Lung (tissue), 12 donors: Measurements from ENCODE around the gene SLC26A5. TPM values are rescaled to one million over a fixed set of nuclear protein-coding genes. Genes with fewer than 3 reads are reported as not detected.
"Not testable (repeated sequence)": the region's sequence is repeated elsewhere in the genome, so short reads cannot be mapped to it uniquely, and the experiment has no call there.

Source experiments
- ATAC-seq: fragments of 200-7000 bp; cut with Tn5 transposase; one replicate; pipeline ENCODE4 v1.9.1; 2020; ENCODE audit warnings: moderate number of reproducible peaks; ENCODE audit not compliant: insufficient read depth, low FRiP score
- DNase-seq, 3 donors: peaks; one replicate each; pipeline ENCODE4 v3.0.0-alpha.2; 2013 to 2017
- H3K27ac ChIP-seq, 2 donors: one replicate each; pipeline ENCODE4 v1.5.1; 2013; ENCODE audit warnings: mild to moderate bottlenecking in 2 of 2, moderate library complexity in 2 of 2, control low read depth in 1 of 2, inconsistent platforms in 1 of 2, low read depth in 1 of 2, low read length in 1 of 2
- H3K27me3 ChIP-seq, 3 donors: one replicate each; pipeline ENCODE4 v1.5.1; 2013; ENCODE audit warnings: low read length in 2 of 3; ENCODE audit not compliant: control insufficient read depth in 3 of 3, insufficient read depth in 3 of 3
- H3K36me3 ChIP-seq, 4 donors: one replicate each; pipeline ENCODE4 v1.5.1; 2013; ENCODE audit warnings: low read length in 4 of 4, mild to moderate bottlenecking in 1 of 4, moderate library complexity in 1 of 4; ENCODE audit not compliant: control insufficient read depth in 4 of 4, insufficient read depth in 4 of 4
- H3K4me1 ChIP-seq, 5 donors: one replicate each; pipeline ENCODE4 v1.5.1; 2013; ENCODE audit warnings: low read length in 5 of 5, mild to moderate bottlenecking in 2 of 5, moderate library complexity in 1 of 5; ENCODE audit not compliant: control insufficient read depth in 5 of 5, insufficient read depth in 5 of 5
- H3K4me3 ChIP-seq: one replicate; pipeline ENCODE4 v1.5.1; 2013; ENCODE audit warnings: mild to moderate bottlenecking, control low read depth, moderate library complexity
- H3K9ac ChIP-seq, 2 donors: one replicate each; pipeline ENCODE4 v1.5.1; 2013; ENCODE audit warnings: low read length in 2 of 2, control low read depth in 1 of 2; ENCODE audit not compliant: insufficient read depth in 1 of 2
- H3K9me3 ChIP-seq, 4 donors: one replicate each; pipeline ENCODE4 v1.5.1; 2013; ENCODE audit warnings: low read length in 3 of 4, mild to moderate bottlenecking in 1 of 4, moderate library complexity in 1 of 4; ENCODE audit not compliant: control insufficient read depth in 4 of 4, insufficient read depth in 3 of 4
- WGBS, 2 donors: extraction: QIAGEN DNeasy Blood & Tissue Kit; methylation state at CpG; one replicate each; pipeline ENCODE4 v1.1.7; 2013; 5-methylcytosine and 5-hydroxymethylcytosine counted together
- polyA plus RNA-seq, 2 donors: library from polyadenylated mRNA; stranded (reverse); fragments of 200-250 nt; gene quantifications; one replicate each; pipeline ENCODE4 v1.2.1, GENCODE V29; 2013
- total RNA-seq, 2 donors: library from RNA; depleted of rRNA in 1 of 2; stranded (reverse); fragments of >200 nt in 1 of 2; gene quantifications; one replicate each; pipeline ENCODE4 v1.2.1, GENCODE V29; 2014 to 2021
- TF ChIP-seq, protein P1 (sequence below): IDR thresholded peaks from 2 replicates; pipeline ENCODE4 v1.5.1; 2012; ENCODE audit warnings: mild to moderate bottlenecking; ENCODE audit errors: control extremely low read depth, extremely low read depth
- donor health status: control.
- donor health status: control.
- donor health status: Bipolar disorder and iron deficiency.
- donor health status: healthy.
- donor health status: DM: yes; HTN: yes; CAD: no.

SLC26A5 gene
- total and polyA plus RNA-seq, 4 donors = 0.06 to 1.1 (median 0.59) TPM

DNA sequence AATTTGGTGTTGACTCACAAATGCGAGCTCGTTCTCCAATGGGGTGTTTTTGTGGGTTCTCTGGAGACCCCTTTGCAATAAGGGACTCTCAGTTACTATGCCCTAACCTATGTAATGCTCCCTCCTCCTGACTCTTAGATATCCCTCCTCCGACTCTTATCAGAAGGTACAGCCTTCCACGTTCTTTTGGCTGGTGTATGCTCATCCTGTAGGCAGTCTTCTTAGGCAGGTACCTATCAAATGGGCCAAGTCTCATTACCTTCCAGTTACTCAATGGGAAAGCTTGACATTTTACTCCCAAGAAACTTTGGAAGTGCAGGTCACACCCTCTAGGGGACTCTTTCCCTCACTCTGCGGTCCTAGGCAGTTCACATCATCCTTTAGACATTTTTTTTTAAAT lies 32.6 kb downstream of the SLC26A5 start:
- DNase-seq (no peak), ATAC-seq (no peak)
- H3K36me3 ChIP-seq = no peaks in the 10 kb centered on the region
- H3K27ac ChIP-seq = no peak overlapping the region
- H3K9ac ChIP-seq = no peak overlapping the region
- no peaks in the 10 kb centered on the region for H3K27me3 ChIP-seq
- 79 to 87% methylated on average over 5 of the region's 5 CpGs for WGBS, 2 donors
- no peaks in the 10 kb centered on the region for H3K4me1 ChIP-seq
- TF ChIP-seq, protein P1, sequence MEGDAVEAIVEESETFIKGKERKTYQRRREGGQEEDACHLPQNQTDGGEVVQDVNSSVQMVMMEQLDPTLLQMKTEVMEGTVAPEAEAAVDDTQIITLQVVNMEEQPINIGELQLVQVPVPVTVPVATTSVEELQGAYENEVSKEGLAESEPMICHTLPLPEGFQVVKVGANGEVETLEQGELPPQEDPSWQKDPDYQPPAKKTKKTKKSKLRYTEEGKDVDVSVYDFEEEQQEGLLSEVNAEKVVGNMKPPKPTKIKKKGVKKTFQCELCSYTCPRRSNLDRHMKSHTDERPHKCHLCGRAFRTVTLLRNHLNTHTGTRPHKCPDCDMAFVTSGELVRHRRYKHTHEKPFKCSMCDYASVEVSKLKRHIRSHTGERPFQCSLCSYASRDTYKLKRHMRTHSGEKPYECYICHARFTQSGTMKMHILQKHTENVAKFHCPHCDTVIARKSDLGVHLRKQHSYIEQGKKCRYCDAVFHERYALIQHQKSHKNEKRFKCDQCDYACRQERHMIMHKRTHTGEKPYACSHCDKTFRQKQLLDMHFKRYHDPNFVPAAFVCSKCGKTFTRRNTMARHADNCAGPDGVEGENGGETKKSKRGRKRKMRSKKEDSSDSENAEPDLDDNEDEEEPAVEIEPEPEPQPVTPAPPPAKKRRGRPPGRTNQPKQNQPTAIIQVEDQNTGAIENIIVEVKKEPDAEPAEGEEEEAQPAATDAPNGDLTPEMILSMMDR = no peak
- H3K4me3 ChIP-seq = no peak overlapping the region
- H3K9me3 ChIP-seq = no peaks in the 10 kb centered on the region

DNA sequence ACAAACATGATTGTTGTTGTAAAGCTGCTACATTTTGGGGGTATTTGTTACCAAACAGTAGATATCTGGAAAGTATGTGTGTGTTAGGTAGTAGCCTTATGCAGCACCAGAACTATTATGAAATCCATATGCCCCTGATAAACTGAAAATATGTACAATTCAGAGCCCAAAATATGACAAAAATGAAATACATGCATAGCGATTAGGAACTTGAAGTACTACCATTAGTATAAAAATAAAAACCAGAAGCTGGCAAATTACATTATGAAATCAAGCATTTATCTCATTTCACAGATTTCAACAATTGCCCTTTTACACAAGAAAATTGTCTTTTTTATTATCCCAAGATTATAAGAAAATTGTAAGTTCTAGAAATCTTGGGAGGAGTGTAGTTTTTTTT lies 33.9 kb downstream of the SLC26A5 start:
- H3K27me3 ChIP-seq = no peaks in the 10 kb centered on the region
- ATAC-seq (no peak), DNase-seq (no peak)
- WGBS, 2 donors = 83 to 88% methylated on average over 1 of the region's 1 CpG
- no peaks in the 10 kb centered on the region for H3K36me3 ChIP-seq
- H3K9ac ChIP-seq = no peak overlapping the region
- TF ChIP-seq, protein P1 = no peak
- no peak overlapping the region for H3K27ac ChIP-seq
- H3K4me1 ChIP-seq = no peaks in the 10 kb centered on the region
- H3K4me3 ChIP-seq = no peak overlapping the region
- H3K9me3 ChIP-seq = no peaks in the 10 kb centered on the region

DNA sequence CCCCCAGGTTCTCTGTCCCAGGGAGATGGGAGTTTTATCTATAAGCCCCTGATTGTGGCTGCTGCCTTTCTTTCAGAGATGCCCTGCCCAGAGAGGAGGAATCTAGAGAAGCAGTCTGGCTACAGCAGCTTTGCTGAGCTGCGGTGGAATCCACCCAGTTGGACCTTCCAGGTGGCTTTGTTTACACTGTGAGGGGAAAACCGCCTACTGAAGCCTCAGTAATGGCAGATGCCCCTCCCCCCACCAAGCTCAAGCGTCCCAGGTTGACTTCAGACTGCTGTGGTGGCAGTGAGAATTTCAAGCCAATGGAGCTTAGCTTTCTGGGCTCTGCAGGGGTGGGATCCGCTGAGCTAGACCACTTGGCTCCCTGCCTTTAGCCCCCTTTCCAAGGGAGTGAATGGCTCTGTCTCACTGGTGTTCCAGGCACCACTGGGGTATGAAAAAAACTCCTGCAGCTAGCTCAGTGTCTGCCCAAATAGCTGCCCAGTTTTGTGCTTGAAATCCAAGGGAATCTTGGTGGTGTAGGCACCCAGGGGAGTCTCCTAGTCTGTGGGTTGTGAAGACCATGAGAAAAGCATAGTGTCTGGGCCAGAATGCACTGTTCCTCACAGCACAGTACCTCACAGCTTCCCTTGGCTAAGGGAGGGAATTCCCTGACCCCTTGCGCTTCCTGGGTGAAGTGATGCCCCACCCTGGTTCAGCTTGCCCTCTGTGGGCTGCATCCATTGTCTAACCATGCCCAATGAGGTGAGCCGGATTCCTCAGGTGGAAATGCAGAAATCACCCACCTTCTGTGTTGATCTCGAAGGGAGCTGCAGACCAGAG lies 40.0 kb downstream of the SLC26A5 start:
- H3K9ac ChIP-seq, DNase-seq, ATAC-seq, H3K9me3 ChIP-seq, H3K27ac ChIP-seq, H3K27me3 ChIP-seq, H3K4me3 ChIP-seq, H3K4me1 ChIP-seq, H3K36me3 ChIP-seq: not testable (repeated sequence)
- 73 to 82% methylated on average over 7 of the region's 7 CpGs for whole genome bisulfite sequencing, 2 donors

DNA sequence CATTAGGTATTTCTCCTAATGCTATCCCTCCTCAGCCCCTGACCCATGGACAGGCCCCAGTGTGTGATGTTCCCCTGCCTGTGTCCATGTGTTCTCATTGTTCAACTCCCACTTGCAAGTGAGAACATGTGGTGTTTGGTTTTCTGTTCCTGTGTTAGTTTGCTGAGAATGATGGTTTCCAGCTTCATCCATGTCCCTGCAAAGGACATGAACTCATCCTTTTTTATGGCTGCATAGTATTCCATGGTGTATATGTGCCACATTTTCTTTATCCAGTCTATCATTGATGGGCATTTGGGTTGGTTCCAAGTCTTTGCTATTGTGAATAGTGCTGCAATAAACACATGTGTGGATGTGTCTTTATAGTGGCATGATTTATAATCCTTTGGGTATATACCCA lies 46.3 kb downstream of the SLC26A5 start:
- H3K9ac ChIP-seq, H3K27me3 ChIP-seq, H3K36me3 ChIP-seq, DNase-seq, H3K4me1 ChIP-seq, H3K4me3 ChIP-seq, H3K9me3 ChIP-seq, ATAC-seq, H3K27ac ChIP-seq: not testable (repeated sequence)
